Spleen (tissue), 11 donors: ENCODE results near the gene KRTAP4-4. TPM values are rescaled to one million over a fixed set of nuclear protein-coding genes. Genes with fewer than 3 reads are reported as not detected.
"Not testable (repeated sequence)": the region's sequence is repeated elsewhere in the genome, so short reads cannot be mapped to it uniquely, and the experiment has no call there.

Experiments
- DNase-seq: peaks from one replicate; pipeline ENCODE4 v3.0.0-alpha.2; 2020
- H3K27ac ChIP-seq, 8 donors: fragments of 200-600 bp; sonication (generic) in 7 of 8; 1 replicate in 4 of 8; 2 replicates in 4 of 8; pipeline versions ENCODE4 v1.5.0 to v1.8.0; 2016 to 2021; ENCODE audit warnings: inconsistent platforms in 4 of 8, mild to moderate bottlenecking in 4 of 8, moderate library complexity in 1 of 8
- H3K27me3 ChIP-seq, 7 donors: fragments of 200-600 bp; sonication (generic) in 6 of 7; replicated peaks in 1 of 7; 1 replicate in 4 of 7; 2 replicates in 3 of 7; pipeline versions ENCODE4 v1.5.0 to v1.8.0; 2016 to 2021; ENCODE audit warnings: inconsistent platforms in 3 of 7, mild to moderate bottlenecking in 1 of 7
- H3K36me3 ChIP-seq, 6 donors: fragments of 200-600 bp; sonication (generic) in 5 of 6; 1 replicate in 4 of 6; 2 replicates in 2 of 6; pipeline versions ENCODE4 v1.5.0 to v1.8.0; 2016 to 2021; ENCODE audit warnings: inconsistent platforms in 2 of 6
- H3K4me1 ChIP-seq, 6 donors: fragments of 200-600 bp; sonication (generic) in 5 of 6; 1 replicate in 3 of 6; 2 replicates in 3 of 6; pipeline versions ENCODE4 v1.5.0 to v1.8.0; 2016 to 2021; ENCODE audit warnings: inconsistent platforms in 3 of 6
- H3K4me3 ChIP-seq, 8 donors: fragments of 200-600 bp; sonication (generic) in 7 of 8; 1 replicate in 4 of 8; 2 replicates in 4 of 8; pipeline versions ENCODE4 v1.5.0 to v1.8.0; 2016 to 2021; ENCODE audit warnings: inconsistent platforms in 4 of 8, mild to moderate bottlenecking in 4 of 8, moderate library complexity in 2 of 8
- H3K9me3 ChIP-seq, 8 donors: fragments of 200-600 bp; sonication (generic) in 7 of 8; 1 replicate in 4 of 8; 2 replicates in 4 of 8; pipeline versions ENCODE4 v1.5.0 to v1.8.0; 2016 to 2021; ENCODE audit warnings: inconsistent platforms in 4 of 8
- POLR2A ChIP-seq, 3 donors: fragments of 450-650 bp; IDR thresholded peaks; one replicate each; pipeline ENCODE4 v1.5.1; 2017; ENCODE audit warnings: antibody characterized with exemption in 3 of 3, mild to moderate bottlenecking in 1 of 3
- POLR2AphosphoS5 ChIP-seq, 3 donors: sonication (generic); formaldehyde crosslinking; IDR thresholded peaks; one replicate each; pipeline ENCODE4 v1.5.1; 2017; ENCODE audit warnings: antibody characterized with exemption in 3 of 3
- WGBS, 5 donors: extraction: QIAGEN DNeasy Blood & Tissue Kit in 3 of 5; methylation state at CpG; one replicate each; pipeline versions ENCODE4 v1.1.5 to v1.1.7; 2013 to 2018; 5-methylcytosine and 5-hydroxymethylcytosine counted together
- intact Hi-C: fragments of 100-400 bp; cut with DNase I; formaldehyde crosslinking; loops from one replicate; pipeline ENCODE4 v1.15.0; 2023; ENCODE audit warnings: low total_unique reads
- polyA plus RNA-seq, 3 donors: library from polyadenylated mRNA; stranded (reverse); fragments of 200-250 nt; gene quantifications; one replicate each; pipeline ENCODE4 v1.2.1, GENCODE V29; 2013
- total RNA-seq, 7 donors: library from RNA; depleted of rRNA in 3 of 7; stranded (reverse); fragments of >200 nt in 3 of 7; fragmentation: NEBNext Ultra II Directional in 4 of 7; extraction: Animal tissue kit (Norgen Biotek cat#: 25700) in 4 of 7; gene quantifications; one replicate each; pipeline versions ENCODE4 v1.1.0 to v1.2.1, GENCODE V29; 2016 to 2021
- TF ChIP-seq, protein P1 (sequence below), 11 experiments: fragments of 200-600 bp in 7 of 11; fragments of 450-650 bp in 4 of 11; sonication (generic) in 4 of 11; IDR thresholded peaks in 8 of 11; conservative IDR thresholded peaks in 3 of 11; 1 replicate in 7 of 11; 2 replicates in 4 of 11; pipeline versions ENCODE4 v1.4.0 to v1.8.0; 2016 to 2021; ENCODE audit warnings: antibody characterized with exemption in 11 of 11, inconsistent platforms in 4 of 11, mild to moderate bottlenecking in 1 of 11
- donor health status: healthy with polysubstance abuse.
- donor health status: DM: no; HTN: no; CAD: no; lungs with moderate emphysema.
- donor health status: DM: no; HTN: no; CAD: no.
- donor health status: Bipolar disorder and iron deficiency.
- donor health status: healthy.
- donor health status: DM: no; HTN: no; CAD: no.
- donor health status: DM: yes; HTN: yes; CAD: no.

The KRTAP4-4 gene
- total and polyA plus RNA-seq, 10 donors: not detected

DNA sequence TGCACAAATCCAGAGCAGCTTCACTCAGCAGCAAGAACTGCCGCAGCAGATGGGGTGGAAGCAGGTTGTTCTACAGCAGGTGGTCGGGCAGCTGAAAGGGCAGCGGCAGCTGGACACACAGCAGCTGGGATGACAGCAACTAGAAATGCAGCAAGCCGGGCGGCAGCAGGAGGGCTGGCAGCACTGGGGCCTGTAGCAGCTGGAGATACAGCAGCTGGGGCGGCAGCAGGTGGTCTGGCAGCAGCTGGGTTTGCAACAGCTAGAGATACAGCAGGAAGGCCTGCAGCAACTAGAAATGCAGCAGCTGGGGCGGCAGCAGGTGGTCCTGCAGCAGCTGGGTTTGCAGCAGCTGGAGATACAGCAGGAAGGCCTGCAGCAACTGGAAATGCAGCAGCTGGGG, 7.0 kb upstream of the KRTAP4-4 start:
- H3K4me3 ChIP-seq: no peak overlapping the region
- WGBS, 5 donors: 85 to 96% (median 92%) methylated on average over 6 to 7 of the region's 7 CpGs
- no peaks in the 10 kb centered on the region for H3K9me3 ChIP-seq
- H3K36me3 ChIP-seq: no peaks in the 10 kb centered on the region
- H3K27ac ChIP-seq: no peak overlapping the region
- DNase-seq: no peak
- intact Hi-C loops: no loop called here
- no peak for TF ChIP-seq POLR2A (IDR thresholded peaks at IDR 0.05)
- TF ChIP-seq, protein P1, sequence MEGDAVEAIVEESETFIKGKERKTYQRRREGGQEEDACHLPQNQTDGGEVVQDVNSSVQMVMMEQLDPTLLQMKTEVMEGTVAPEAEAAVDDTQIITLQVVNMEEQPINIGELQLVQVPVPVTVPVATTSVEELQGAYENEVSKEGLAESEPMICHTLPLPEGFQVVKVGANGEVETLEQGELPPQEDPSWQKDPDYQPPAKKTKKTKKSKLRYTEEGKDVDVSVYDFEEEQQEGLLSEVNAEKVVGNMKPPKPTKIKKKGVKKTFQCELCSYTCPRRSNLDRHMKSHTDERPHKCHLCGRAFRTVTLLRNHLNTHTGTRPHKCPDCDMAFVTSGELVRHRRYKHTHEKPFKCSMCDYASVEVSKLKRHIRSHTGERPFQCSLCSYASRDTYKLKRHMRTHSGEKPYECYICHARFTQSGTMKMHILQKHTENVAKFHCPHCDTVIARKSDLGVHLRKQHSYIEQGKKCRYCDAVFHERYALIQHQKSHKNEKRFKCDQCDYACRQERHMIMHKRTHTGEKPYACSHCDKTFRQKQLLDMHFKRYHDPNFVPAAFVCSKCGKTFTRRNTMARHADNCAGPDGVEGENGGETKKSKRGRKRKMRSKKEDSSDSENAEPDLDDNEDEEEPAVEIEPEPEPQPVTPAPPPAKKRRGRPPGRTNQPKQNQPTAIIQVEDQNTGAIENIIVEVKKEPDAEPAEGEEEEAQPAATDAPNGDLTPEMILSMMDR (IDR thresholded peaks at IDR 0.05 in 8 of 11, conservative IDR thresholded peaks at IDR 0.05 in 3 of 11): no peak
- H3K27me3 ChIP-seq: no peaks in the 10 kb centered on the region
- H3K4me1 ChIP-seq: no peaks in the 10 kb centered on the region

DNA sequence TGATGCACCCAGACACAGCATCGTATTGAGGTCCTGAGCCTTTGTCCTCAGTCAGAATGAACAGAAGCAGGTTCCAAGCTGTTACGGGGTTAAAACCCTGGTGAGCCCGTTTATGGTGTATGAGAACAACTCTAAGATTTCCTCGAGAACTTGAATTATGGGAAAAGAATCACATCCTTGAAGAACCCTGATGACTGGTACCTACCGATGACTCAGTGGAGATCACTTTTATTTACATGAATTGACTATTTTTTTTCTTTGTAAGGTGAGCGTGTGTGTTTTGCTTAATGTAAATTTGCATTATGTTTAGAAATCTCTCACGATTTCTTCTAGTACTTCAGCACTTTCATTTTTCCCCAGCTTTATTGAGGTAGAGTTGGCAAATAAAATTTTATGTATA, 3.3 kb upstream of the KRTAP4-4 start:
- Histone ChIP-seq H3K4me3 (no peak overlapping the region), H3K9me3 (no peaks in the 10 kb centered on the region), H3K27me3 (peaks cover 0 to 7% (median 0%) of the 10 kb centered on the region in 7 donors), H3K36me3 (no peaks in the 10 kb centered on the region), H3K27ac (no peak overlapping the region), H3K4me1 (no peaks in the 10 kb centered on the region)
- TF ChIP-seq, protein P1 (IDR thresholded peaks at IDR 0.05 in 8 of 11, conservative IDR thresholded peaks at IDR 0.05 in 3 of 11): no peak
- WGBS, 5 donors: 79 to 87% (median 86%) methylated on average over 7 of the region's 7 CpGs
- no peak for DNase-seq
- intact Hi-C loops: no loop called here

DNA sequence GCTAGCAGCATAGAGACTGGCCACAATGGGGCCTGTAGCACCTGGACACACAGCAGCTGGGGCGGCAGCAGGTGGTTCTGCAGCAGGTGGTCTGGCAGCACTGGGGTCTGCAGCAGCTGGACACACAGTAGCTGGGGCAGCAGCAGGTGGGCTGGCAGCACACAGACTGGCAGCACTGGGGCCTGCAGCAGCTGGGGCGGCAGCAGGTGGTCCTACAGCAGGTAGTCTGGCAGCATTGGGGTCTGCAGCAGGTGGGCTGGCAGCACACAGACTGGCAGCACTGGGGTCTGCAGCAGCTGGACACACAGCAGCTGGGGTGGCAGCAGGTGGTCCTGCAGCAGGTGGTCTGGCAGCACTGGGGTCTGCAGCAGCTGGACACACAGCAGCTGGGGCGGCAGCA, 358 bp downstream of the KRTAP4-4 start:
- DNase-seq, H3K4me1 ChIP-seq, intact Hi-C loops, H3K9me3 ChIP-seq, H3K4me3 ChIP-seq, H3K27ac ChIP-seq, H3K36me3 ChIP-seq: not testable (repeated sequence)
- WGBS, 5 donors: 87 to 94% (median 90%) methylated on average over 2 to 3 of the region's 3 CpGs; no CpG with 5 or more reads in 1 of the 5 donors
- peaks cover 0 to 17% (median 0%) of the 10 kb centered on the region in 7 donors for H3K27me3 ChIP-seq

DNA sequence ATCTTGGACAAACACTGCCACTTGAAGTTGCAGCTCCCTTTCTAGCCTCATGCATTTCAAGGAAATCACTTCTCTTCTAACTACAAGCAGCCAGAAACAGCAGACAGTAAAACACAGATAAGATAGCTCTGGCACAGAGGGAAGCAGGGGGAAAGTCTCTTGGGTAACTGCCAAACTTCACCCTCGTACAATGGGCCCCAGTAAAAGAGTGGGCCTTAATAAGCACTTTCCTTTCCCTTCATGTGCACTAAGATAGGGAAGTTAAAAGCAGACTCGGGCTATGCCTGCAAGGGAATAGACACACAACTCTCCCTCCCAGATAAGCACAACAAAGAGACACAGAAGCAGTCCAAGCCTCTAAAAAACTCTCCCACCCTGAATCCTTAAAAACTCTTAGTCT, 6.7 kb downstream of the KRTAP4-4 start:
- no peak overlapping the region for H3K27ac ChIP-seq
- intact Hi-C loops: no loop called here
- DNase-seq: no peak
- H3K4me3 ChIP-seq: no peak overlapping the region
- no peaks in the 10 kb centered on the region for H3K4me1 ChIP-seq
- H3K36me3 ChIP-seq: no peaks in the 10 kb centered on the region
- WGBS, 5 donors: 7 to 18% (median 14%) methylated on average over 2 of the region's 2 CpGs
- peaks cover 0 to 14% (median 0%) of the 10 kb centered on the region in 7 donors for H3K27me3 ChIP-seq
- H3K9me3 ChIP-seq: no peaks in the 10 kb centered on the region
- no peak for TF ChIP-seq POLR2A (IDR thresholded peaks at IDR 0.05)
- TF ChIP-seq, protein P1 (IDR thresholded peaks at IDR 0.05 in 8 of 11, conservative IDR thresholded peaks at IDR 0.05 in 3 of 11): no peak
- TF ChIP-seq POLR2AphosphoS5 (IDR thresholded peaks at IDR 0.05): no peak

DNA sequence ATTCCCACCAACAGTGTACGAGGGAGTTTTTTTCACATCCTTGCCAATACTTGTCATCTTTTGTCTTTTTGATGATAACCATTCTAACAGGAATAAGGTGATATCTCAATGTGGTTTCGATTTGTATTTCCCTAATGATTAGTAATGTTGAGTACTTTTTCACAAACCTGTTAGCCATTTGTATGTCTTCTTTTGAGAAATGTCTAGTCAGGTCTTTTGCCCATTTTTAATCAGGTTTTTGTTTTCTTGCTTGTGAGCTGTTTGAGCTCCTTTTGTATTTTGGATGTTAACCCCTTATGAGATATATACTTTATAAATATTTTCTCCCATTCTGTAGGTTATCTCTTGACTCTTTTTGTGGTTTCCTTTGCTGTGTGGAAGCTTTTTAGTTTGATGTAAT, 9.0 kb downstream of the KRTAP4-4 start:
- 78 to 90% (median 88%) methylated on average over 2 of the region's 2 CpGs for WGBS, 5 donors
- H3K27ac ChIP-seq: no peak overlapping the region
- peaks cover 0 to 4% (median 0%) of the 10 kb centered on the region in 7 donors for H3K27me3 ChIP-seq
- no peak overlapping the region for H3K4me3 ChIP-seq
- H3K9me3 ChIP-seq: no peaks in the 10 kb centered on the region
- H3K36me3 ChIP-seq: no peaks in the 10 kb centered on the region
- DNase-seq: no peak
- intact Hi-C loops: no loop called here
- TF ChIP-seq POLR2AphosphoS5 (IDR thresholded peaks at IDR 0.05) (no peak), POLR2A (IDR thresholded peaks at IDR 0.05) (no peak)
- TF ChIP-seq, protein P1 (IDR thresholded peaks at IDR 0.05 in 8 of 11, conservative IDR thresholded peaks at IDR 0.05 in 3 of 11): no peak
- no peaks in the 10 kb centered on the region for H3K4me1 ChIP-seq
